Measurements from ENCODE around the gene NPC2. TPM values are rescaled to one million over a fixed set of nuclear protein-coding genes. Genes with fewer than 3 reads are reported as not detected.

The NPC2 gene
- polyA plus RNA-seq, 1 experiment: 267 TPM

- ChIA-PET POLR2A (no interaction called here), CTCF (no interaction called here)
- no peak overlapping the region for H3K4me3 ChIP-seq (ENCODE audit: low read depth, low read length)
- no peak for TF ChIP-seq CTCF (IDR thresholded peaks at IDR 0.05; ENCODE audit: insufficient read depth, low read depth, low read length)
- peaks cover 10% of the 10 kb centered on the region for H3K27me3 ChIP-seq (ENCODE audit: control insufficient read depth, insufficient read depth, low read length)
- DNase-seq (ENCODE audit: low read depth): no peak
- H3K36me3 ChIP-seq (ENCODE audit: control insufficient read depth, insufficient read depth, low read length): no peaks in the 10 kb centered on the region
Observed at GRCh38 chr14:74444866-74445265, 48.2 kb downstream of the NPC2 start.

DNA sequence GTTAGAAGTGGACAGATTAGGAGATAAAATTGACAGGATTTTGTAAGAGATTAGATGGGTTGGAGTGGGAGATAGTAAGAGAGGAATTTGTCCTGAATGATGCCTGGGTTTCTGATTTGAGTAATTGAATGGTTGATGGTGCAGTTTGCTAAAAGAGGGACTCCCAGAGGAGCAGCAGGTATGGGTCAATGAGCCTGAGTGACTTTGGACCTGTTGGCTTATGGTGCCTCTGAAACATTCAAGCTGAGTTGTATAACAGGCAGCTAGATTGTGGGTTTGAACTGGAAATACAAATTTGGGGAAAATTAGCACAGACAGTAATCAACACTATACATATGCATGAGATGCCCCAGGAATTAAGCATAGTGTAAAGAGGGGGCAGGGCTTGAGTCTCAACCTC is 50.3 kb downstream of the NPC2 start:
- DNase-seq (ENCODE audit: low read depth): no peak
- H3K4me3 ChIP-seq (ENCODE audit: low read depth, low read length): no peak overlapping the region
- ChIA-PET CTCF (interaction anchor here (2.0 kb wide), 1 partner anchor 16 kb away, joined by 5 read pairs; no protein-coding TSS in a partner anchor), POLR2A (no interaction called here)
- peaks cover 10% of the 10 kb centered on the region for H3K27me3 ChIP-seq (ENCODE audit: control insufficient read depth, insufficient read depth, low read length)
- no peak for TF ChIP-seq CTCF (IDR thresholded peaks at IDR 0.05; ENCODE audit: insufficient read depth, low read depth, low read length)
- no peaks in the 10 kb centered on the region for H3K36me3 ChIP-seq (ENCODE audit: control insufficient read depth, insufficient read depth, low read length)

DNA sequence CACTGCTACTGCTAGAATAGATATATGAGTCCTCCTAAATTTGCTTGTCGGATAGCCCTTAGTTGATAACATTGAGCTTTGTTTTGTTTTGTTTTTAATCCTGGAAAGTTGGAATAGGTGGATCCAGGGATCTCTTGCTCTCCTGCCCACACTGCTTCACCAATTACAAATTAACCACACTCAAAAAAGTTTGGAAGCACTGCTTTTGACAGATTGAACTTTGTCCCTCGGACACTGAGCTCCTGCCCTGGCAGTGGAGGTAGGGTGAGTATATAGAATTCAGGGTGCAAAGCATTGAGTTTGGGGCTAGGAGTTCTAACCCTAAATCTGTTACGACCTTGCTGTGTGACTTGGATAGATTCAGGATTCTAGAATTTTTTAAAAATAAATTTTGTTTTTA is 52.0 kb downstream of the NPC2 start:
- CTCF ChIA-PET: interaction anchor here (1.2 kb wide), 1 partner anchor 16 kb away, joined by 3 read pairs; no protein-coding TSS in a partner anchor
- H3K4me3 ChIP-seq (ENCODE audit: low read depth, low read length): no peak overlapping the region
- H3K36me3 ChIP-seq (ENCODE audit: control insufficient read depth, insufficient read depth, low read length): no peaks in the 10 kb centered on the region
- TF ChIP-seq CTCF (IDR thresholded peaks at IDR 0.05; ENCODE audit: insufficient read depth, low read depth, low read length): no peak
- no peak for DNase-seq (ENCODE audit: low read depth)
- POLR2A ChIA-PET: no interaction called here
- H3K27me3 ChIP-seq (ENCODE audit: control insufficient read depth, insufficient read depth, low read length): peaks cover 10% of the 10 kb centered on the region

DNA sequence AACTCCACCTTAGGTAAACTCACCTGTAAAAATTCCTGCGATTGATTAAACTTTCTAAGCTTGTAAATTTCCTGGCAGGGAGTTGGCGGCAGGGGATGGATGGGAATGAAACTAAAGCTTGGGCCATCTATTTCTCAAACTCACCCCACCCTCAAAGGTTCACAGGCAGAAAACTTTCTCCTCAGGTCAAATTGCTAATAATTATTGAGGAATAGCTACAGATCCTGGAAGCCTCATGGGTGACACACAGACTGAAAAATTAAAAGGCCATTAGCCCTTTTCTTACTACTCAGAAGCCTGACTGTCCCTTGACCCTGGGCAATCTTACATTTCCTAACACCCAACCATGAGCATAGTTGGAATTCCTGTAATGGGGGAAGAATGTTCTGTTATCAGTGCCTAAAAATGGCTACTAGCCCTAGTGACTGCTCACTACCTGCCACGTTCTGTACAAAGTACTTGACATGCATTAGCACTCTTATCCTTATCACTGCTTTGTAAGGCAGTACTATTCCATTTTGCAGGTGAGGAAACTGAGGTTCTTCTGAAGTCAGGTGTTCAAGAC is 54.7 kb downstream of the NPC2 start:
- POLR2A ChIA-PET: no interaction called here
- no peaks in the 10 kb centered on the region for H3K36me3 ChIP-seq (ENCODE audit: control insufficient read depth, insufficient read depth, low read length)
- TF ChIP-seq CTCF (IDR thresholded peaks at IDR 0.05; ENCODE audit: insufficient read depth, low read depth, low read length): no peak
- no peak overlapping the region for H3K4me3 ChIP-seq (ENCODE audit: low read depth, low read length)
- H3K27me3 ChIP-seq (ENCODE audit: control insufficient read depth, insufficient read depth, low read length): peaks cover 7% of the 10 kb centered on the region
- CTCF ChIA-PET: no interaction called here
- DNase-seq (ENCODE audit: low read depth): no peak

DNA sequence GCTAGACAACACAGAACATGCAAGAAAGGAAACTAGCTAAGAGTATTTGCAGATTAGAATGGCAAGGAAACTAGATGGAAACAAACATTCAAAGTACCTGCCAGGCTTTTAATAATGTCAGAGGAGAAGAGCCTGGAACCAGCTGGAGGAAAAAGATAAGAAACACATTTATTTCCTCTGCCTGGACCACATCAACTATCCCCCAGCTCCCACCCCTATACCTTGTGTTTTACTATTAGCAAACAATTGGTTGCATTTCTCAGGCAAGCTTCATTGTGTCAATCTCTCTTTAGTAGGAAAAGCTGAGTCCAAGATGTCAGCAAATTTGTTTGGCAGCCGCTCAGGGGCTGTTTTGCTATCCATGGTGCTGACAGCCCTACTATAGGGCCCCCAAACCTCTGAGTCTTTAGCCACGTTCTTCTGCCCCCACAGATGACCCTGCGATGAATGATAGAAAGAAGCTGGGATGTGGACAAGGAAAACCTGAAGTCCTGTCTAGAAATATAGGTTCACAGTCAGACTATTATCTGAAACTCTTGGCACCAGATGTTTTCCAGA is 55.5 kb downstream of the NPC2 start:
- no peak for DNase-seq (ENCODE audit: low read depth)
- Histone ChIP-seq H3K4me3 (ENCODE audit: low read depth, low read length) (no peak overlapping the region), H3K36me3 (ENCODE audit: control insufficient read depth, insufficient read depth, low read length) (no peaks in the 10 kb centered on the region), H3K27me3 (ENCODE audit: control insufficient read depth, insufficient read depth, low read length) (peaks cover 2% of the 10 kb centered on the region)
- CTCF ChIA-PET: no interaction called here
- POLR2A ChIA-PET: no interaction called here
- no peak for TF ChIP-seq CTCF (IDR thresholded peaks at IDR 0.05; ENCODE audit: insufficient read depth, low read depth, low read length)
